Measurements from ENCODE around the gene LIX1. TPM values are rescaled to one million over a fixed set of nuclear protein-coding genes. Genes with fewer than 3 reads are reported as not detected.

Gene LIX1
- total and polyA plus RNA-seq, 2 donors (not counting 1 experiment from before 2014, with no cell fraction given), result not detected

- Histone ChIP-seq H3K4me1 (ENCODE audit: control insufficient read depth, extremely low read depth, insufficient read depth, low read length) (no peaks in the 10 kb centered on the region), H3K36me3 (ENCODE audit: control insufficient read depth, insufficient read depth, low read length) (no peaks in the 10 kb centered on the region), H3K79me2 (ENCODE audit: control insufficient read depth, insufficient read depth, low read length) (no peaks in the 10 kb centered on the region), H3K4me2 (ENCODE audit: extremely low read depth, insufficient read depth, low read length) (no peak overlapping the region), H3K9ac (ENCODE audit: insufficient read depth, low read length) (no peak overlapping the region), H3K4me3 (replicated peaks in 1 of 4; ENCODE audit: control extremely low read depth in 1 of 4, insufficient read depth in 1 of 4, low read depth in 3 of 4, low read length in 4 of 4) (no peak overlapping the region), H2AFZ (ENCODE audit: low read length) (no peak overlapping the region), H3K27me3 (ENCODE audit: control insufficient read depth, insufficient read depth, low read length) (peaks cover 12% of the 10 kb centered on the region), H3K9me3 (ENCODE audit: control insufficient read depth, insufficient read depth, low read depth, low read length) (no peaks in the 10 kb centered on the region), H4K20me1 (ENCODE audit: control insufficient read depth, extremely low read depth, insufficient read depth, low read length) (no peaks in the 10 kb centered on the region), H3K27ac (ENCODE audit: insufficient read depth, low read length) (no peak overlapping the region)
- TF ChIP-seq CTCF (conservative IDR thresholded peaks at IDR 0.05 in 1 of 2, IDR thresholded peaks at IDR 0.05 in 1 of 2; ENCODE audit: low read depth in 1 of 2, low read length in 2 of 2) (no peak), EZH2 (IDR thresholded peaks at IDR 0.05; ENCODE audit: low read length, missing control alignments) (no peak)
- DNase-seq (ENCODE audit: low read depth in 2 of 2), result no peak
Observed at GRCh38 chr5:97118261-97119006, 24.0 kb downstream of the LIX1 start.

GRCh38 chr5:97115932-97116331, 26.5 kb downstream of the LIX1 start:
- Histone ChIP-seq H3K4me1 (ENCODE audit: control insufficient read depth, extremely low read depth, insufficient read depth, low read length) (no peaks in the 10 kb centered on the region), H3K27ac (ENCODE audit: insufficient read depth, low read length) (no peak overlapping the region), H3K36me3 (ENCODE audit: control insufficient read depth, insufficient read depth, low read length) (no peaks in the 10 kb centered on the region), H3K4me3 (replicated peaks in 1 of 4; ENCODE audit: control extremely low read depth in 1 of 4, insufficient read depth in 1 of 4, low read depth in 3 of 4, low read length in 4 of 4) (no peak overlapping the region), H3K4me2 (ENCODE audit: extremely low read depth, insufficient read depth, low read length) (no peak overlapping the region), H3K9me3 (ENCODE audit: control insufficient read depth, insufficient read depth, low read depth, low read length) (no peaks in the 10 kb centered on the region), H3K9ac (ENCODE audit: insufficient read depth, low read length) (no peak overlapping the region), H3K27me3 (ENCODE audit: control insufficient read depth, insufficient read depth, low read length) (peaks cover 4% of the 10 kb centered on the region), H3K79me2 (ENCODE audit: control insufficient read depth, insufficient read depth, low read length) (no peaks in the 10 kb centered on the region), H2AFZ (ENCODE audit: low read length) (no peak overlapping the region), H4K20me1 (ENCODE audit: control insufficient read depth, extremely low read depth, insufficient read depth, low read length) (no peaks in the 10 kb centered on the region)
- no peak for TF ChIP-seq EZH2 (IDR thresholded peaks at IDR 0.05; ENCODE audit: low read length, missing control alignments)
- no peak for TF ChIP-seq CTCF (conservative IDR thresholded peaks at IDR 0.05 in 1 of 2, IDR thresholded peaks at IDR 0.05 in 1 of 2; ENCODE audit: low read depth in 1 of 2, low read length in 2 of 2)
- no peak for DNase-seq (ENCODE audit: low read depth in 2 of 2)

- H3K9ac ChIP-seq (ENCODE audit: insufficient read depth, low read length), result no peak overlapping the region
- no peaks in the 10 kb centered on the region for H3K9me3 ChIP-seq (ENCODE audit: control insufficient read depth, insufficient read depth, low read depth, low read length)
- H3K4me1 ChIP-seq (ENCODE audit: control insufficient read depth, extremely low read depth, insufficient read depth, low read length), result no peaks in the 10 kb centered on the region
- H3K27ac ChIP-seq (ENCODE audit: insufficient read depth, low read length), result no peak overlapping the region
- H4K20me1 ChIP-seq (ENCODE audit: control insufficient read depth, extremely low read depth, insufficient read depth, low read length), result no peaks in the 10 kb centered on the region
- no peaks in the 10 kb centered on the region for H3K27me3 ChIP-seq (ENCODE audit: control insufficient read depth, insufficient read depth, low read length)
- no peaks in the 10 kb centered on the region for H3K36me3 ChIP-seq (ENCODE audit: control insufficient read depth, insufficient read depth, low read length)
- H2AFZ ChIP-seq (ENCODE audit: low read length), result no peak overlapping the region
- H3K4me3 ChIP-seq (replicated peaks in 1 of 4; ENCODE audit: control extremely low read depth in 1 of 4, insufficient read depth in 1 of 4, low read depth in 3 of 4, low read length in 4 of 4), result no peak overlapping the region
- H3K79me2 ChIP-seq (ENCODE audit: control insufficient read depth, insufficient read depth, low read length), result no peaks in the 10 kb centered on the region
- TF ChIP-seq CTCF (conservative IDR thresholded peaks at IDR 0.05 in 1 of 2, IDR thresholded peaks at IDR 0.05 in 1 of 2; ENCODE audit: low read depth in 1 of 2, low read length in 2 of 2), result no peak
- no peak for TF ChIP-seq EZH2 (IDR thresholded peaks at IDR 0.05; ENCODE audit: low read length, missing control alignments)
- DNase-seq (ENCODE audit: low read depth in 2 of 2), result no peak
- H3K4me2 ChIP-seq (ENCODE audit: extremely low read depth, insufficient read depth, low read length), result no peak overlapping the region
Observed at GRCh38 chr5:97112230-97112629, 30.2 kb downstream of the LIX1 start.
